Central memory CD8-positive, alpha-beta T cell (primary cell): ENCODE results near the gene ALK.

Experiments used
- ATAC-seq: fragments of 150-1000 bp; cut with Tn5 transposase; replicated peaks from 2 replicates; pipeline ENCODE4 v1.10.0; 2022; ENCODE audit warnings: mild to moderate bottlenecking, moderate FRiP score, moderate number of reproducible peaks; ENCODE audit not compliant: poor library complexity, severe bottlenecking; ENCODE audit errors: extremely low read depth
- DNase-seq, 2 donors: peaks; one replicate each; pipeline ENCODE4 v3.0.0; 2021; ENCODE audit warnings: low spot score in 2 of 2
- H3K27ac Mint-ChIP-seq: one replicate; pipeline ENCODE4 v1.8.0; 2022; ENCODE audit warnings: low read depth, mild to moderate bottlenecking, moderate library complexity, mixed read lengths
- H3K27me3 Mint-ChIP-seq: one replicate; pipeline ENCODE4 v1.8.0; 2022; ENCODE audit warnings: mixed read lengths
- H3K36me3 Mint-ChIP-seq: one replicate; pipeline ENCODE4 v1.8.0; 2022; ENCODE audit warnings: mild to moderate bottlenecking, moderate library complexity, mixed read lengths; ENCODE audit not compliant: insufficient read depth
- H3K4me1 Mint-ChIP-seq: one replicate; pipeline ENCODE4 v1.8.0; 2022; ENCODE audit warnings: mixed read lengths
- H3K4me3 Mint-ChIP-seq: one replicate; pipeline ENCODE4 v1.8.0; 2022; ENCODE audit warnings: mild to moderate bottlenecking, moderate library complexity, mixed read lengths
- H3K9me3 Mint-ChIP-seq: one replicate; pipeline ENCODE4 v1.8.0; 2022; ENCODE audit warnings: mixed read lengths

ALK gene

DNA sequence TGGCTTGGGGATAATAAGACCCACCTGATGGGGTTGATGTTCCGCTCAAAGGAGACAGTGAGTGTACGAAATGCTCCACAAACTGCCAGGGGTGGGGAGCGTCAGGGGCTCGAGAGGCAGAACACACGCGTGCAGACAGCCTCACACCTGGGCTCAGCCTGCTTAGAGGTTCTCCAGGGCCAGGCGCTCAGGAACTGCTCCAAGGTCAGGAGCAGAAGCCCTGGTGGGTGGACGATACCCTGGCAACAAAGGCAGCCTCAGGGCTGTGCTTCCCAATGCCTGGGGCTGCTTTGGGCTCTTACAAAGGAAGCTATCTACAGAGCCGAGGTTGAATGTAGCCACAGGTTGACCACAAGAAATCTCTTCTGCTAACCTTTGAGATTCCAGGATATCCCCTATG, 691.7 kb downstream of the ALK start:
- no peak overlapping the region for H3K4me3 Mint-ChIP-seq
- H3K4me1 Mint-ChIP-seq, result no peaks in the 10 kb centered on the region
- DNase-seq, result no peak
- peaks cover 1% of the 10 kb centered on the region for H3K36me3 Mint-ChIP-seq
- H3K27me3 Mint-ChIP-seq, result peaks cover 57% of the 10 kb centered on the region
- no peaks in the 10 kb centered on the region for H3K9me3 Mint-ChIP-seq
- no peak for ATAC-seq
- no peak overlapping the region for H3K27ac Mint-ChIP-seq

DNA sequence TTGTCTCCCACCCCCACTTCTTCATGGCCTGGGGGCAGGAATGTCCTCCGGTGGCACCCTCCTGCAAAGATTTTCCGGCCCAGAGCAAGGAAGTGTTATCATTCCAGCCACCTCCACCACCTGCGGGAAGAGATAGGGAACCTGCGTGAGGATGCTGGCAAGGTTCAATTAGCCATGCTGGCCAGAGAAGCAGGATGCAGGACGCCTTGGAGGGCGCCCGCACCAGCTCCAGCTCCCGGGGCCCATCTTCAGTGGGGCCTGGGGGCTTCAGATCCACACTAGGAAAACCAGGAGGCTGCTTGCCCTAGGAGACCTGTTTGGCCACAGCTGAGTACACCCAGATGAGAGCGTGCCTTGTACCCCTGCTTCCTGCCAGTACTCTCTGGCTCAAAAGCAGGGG, 692.4 kb downstream of the ALK start:
- ATAC-seq (no peak), DNase-seq (no peak)
- H3K27me3 Mint-ChIP-seq, result peaks cover 62% of the 10 kb centered on the region
- H3K4me1 Mint-ChIP-seq, result no peaks in the 10 kb centered on the region
- no peak overlapping the region for H3K27ac Mint-ChIP-seq
- no peak overlapping the region for H3K4me3 Mint-ChIP-seq
- peaks cover 1% of the 10 kb centered on the region for H3K36me3 Mint-ChIP-seq
- H3K9me3 Mint-ChIP-seq, result no peaks in the 10 kb centered on the region

DNA sequence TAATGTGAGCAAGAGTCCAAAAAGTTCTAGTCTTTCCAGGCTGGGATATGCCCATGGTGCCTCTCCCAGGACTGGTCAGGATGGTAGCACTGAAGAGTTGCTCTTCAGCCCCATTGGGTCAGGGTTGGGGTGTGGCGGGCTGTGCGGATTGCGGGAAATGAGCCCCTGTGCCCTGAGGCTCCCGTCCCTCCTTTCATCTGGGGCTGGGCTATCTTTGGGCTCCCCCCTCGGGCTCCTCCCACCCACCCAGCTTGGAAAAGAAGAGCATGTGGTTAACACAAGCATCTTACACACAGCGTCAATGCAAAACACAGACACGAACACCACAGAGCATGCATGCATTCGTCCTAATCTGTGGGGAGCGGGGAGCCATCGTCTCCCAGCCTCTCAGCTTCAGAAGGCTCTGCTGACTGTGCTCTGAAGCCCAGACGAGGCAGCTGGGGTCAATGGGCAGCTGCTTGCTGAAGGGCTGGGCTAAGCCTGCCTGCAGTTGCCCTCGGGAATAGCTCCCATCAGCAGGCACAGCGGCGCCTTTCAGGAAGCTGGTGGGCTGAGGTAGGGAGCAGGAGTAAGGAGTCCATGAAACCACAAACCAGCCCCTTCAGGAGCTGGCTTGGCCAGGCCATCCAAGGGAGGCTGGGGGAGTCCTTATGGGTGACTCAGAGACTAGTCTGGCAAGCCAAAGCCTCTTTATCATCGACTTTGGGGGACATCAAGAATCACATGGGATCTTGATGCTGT, 693.3 kb downstream of the ALK start:
- no peak for ATAC-seq
- H3K27ac Mint-ChIP-seq, result no peak overlapping the region
- no peaks in the 10 kb centered on the region for H3K4me1 Mint-ChIP-seq
- peaks cover 62% of the 10 kb centered on the region for H3K27me3 Mint-ChIP-seq
- peaks cover 1% of the 10 kb centered on the region for H3K36me3 Mint-ChIP-seq
- no peak overlapping the region for H3K4me3 Mint-ChIP-seq
- no peaks in the 10 kb centered on the region for H3K9me3 Mint-ChIP-seq
- no peak for DNase-seq

- ATAC-seq (no peak), DNase-seq (no peak)
- no peaks in the 10 kb centered on the region for H3K9me3 Mint-ChIP-seq
- no peak overlapping the region for H3K27ac Mint-ChIP-seq
- H3K27me3 Mint-ChIP-seq, result peaks cover 62% of the 10 kb centered on the region
- peaks cover 1% of the 10 kb centered on the region for H3K36me3 Mint-ChIP-seq
- H3K4me1 Mint-ChIP-seq, result no peaks in the 10 kb centered on the region
- no peak overlapping the region for H3K4me3 Mint-ChIP-seq
Measured at GRCh38 chr2:29226808-29227207, 694.6 kb downstream of the ALK start.

GRCh38 chr2:29226375-29226774, 695.0 kb downstream of the ALK start:
- Mint-ChIP-seq H3K4me1 (no peaks in the 10 kb centered on the region), H3K27me3 (peaks cover 62% of the 10 kb centered on the region), H3K36me3 (peaks cover 1% of the 10 kb centered on the region), H3K9me3 (no peaks in the 10 kb centered on the region), H3K27ac (no peak overlapping the region), H3K4me3 (no peak overlapping the region)
- DNase-seq, result no peak
- no peak for ATAC-seq

GRCh38 chr2:29225814-29226213, 695.6 kb downstream of the ALK start:
- no peak overlapping the region for H3K27ac Mint-ChIP-seq
- H3K9me3 Mint-ChIP-seq, result no peaks in the 10 kb centered on the region
- H3K4me1 Mint-ChIP-seq, result no peaks in the 10 kb centered on the region
- H3K36me3 Mint-ChIP-seq, result peaks cover 1% of the 10 kb centered on the region
- H3K4me3 Mint-ChIP-seq, result no peak overlapping the region
- DNase-seq, result no peak
- H3K27me3 Mint-ChIP-seq, result peaks cover 62% of the 10 kb centered on the region
- no peak for ATAC-seq

GRCh38 chr2:29224693-29225551, 696.5 kb downstream of the ALK start:
- Mint-ChIP-seq H3K9me3 (no peaks in the 10 kb centered on the region), H3K27ac (no peak overlapping the region), H3K4me3 (no peak overlapping the region), H3K27me3 (peaks cover 55% of the 10 kb centered on the region), H3K4me1 (no peaks in the 10 kb centered on the region), H3K36me3 (peaks cover 1% of the 10 kb centered on the region)
- ATAC-seq, result no peak
- DNase-seq, result no peak

GRCh38 chr2:29223851-29224692, 697.3 kb downstream of the ALK start:
- H3K36me3 Mint-ChIP-seq, result peaks cover 1% of the 10 kb centered on the region
- ATAC-seq (no peak), DNase-seq (no peak)
- H3K27ac Mint-ChIP-seq, result no peak overlapping the region
- H3K27me3 Mint-ChIP-seq, result peaks cover 48% of the 10 kb centered on the region
- H3K4me1 Mint-ChIP-seq, result no peaks in the 10 kb centered on the region
- H3K9me3 Mint-ChIP-seq, result no peaks in the 10 kb centered on the region
- no peak overlapping the region for H3K4me3 Mint-ChIP-seq

DNA sequence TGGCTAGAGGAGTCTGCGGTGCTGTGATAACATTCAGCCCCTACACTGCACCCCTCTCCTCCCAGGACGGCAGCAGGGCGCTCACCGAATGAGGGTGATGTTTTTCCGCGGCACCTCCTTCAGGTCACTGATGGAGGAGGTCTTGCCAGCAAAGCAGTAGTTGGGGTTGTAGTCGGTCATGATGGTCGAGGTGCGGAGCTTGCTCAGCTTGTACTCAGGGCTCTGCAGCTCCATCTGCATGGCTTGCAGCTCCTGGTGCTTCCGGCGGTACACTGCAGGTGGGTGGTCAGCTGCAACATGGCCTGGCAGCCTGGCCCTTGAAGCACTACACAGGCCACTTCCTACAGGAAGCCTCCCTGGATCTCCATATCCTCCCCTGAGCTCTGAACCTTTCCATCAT, 698.1 kb downstream of the ALK start:
- H3K4me3 Mint-ChIP-seq, result no peak overlapping the region
- no peak overlapping the region for H3K27ac Mint-ChIP-seq
- H3K27me3 Mint-ChIP-seq, result peaks cover 40% of the 10 kb centered on the region
- ATAC-seq (no peak), DNase-seq (no peak)
- no peaks in the 10 kb centered on the region for H3K9me3 Mint-ChIP-seq
- no peaks in the 10 kb centered on the region for H3K4me1 Mint-ChIP-seq
- H3K36me3 Mint-ChIP-seq, result peaks cover 1% of the 10 kb centered on the region

GRCh38 chr2:29222381-29223179, 698.8 kb downstream of the ALK start:
- H3K4me1 Mint-ChIP-seq, result no peaks in the 10 kb centered on the region
- H3K27ac Mint-ChIP-seq, result no peak overlapping the region
- ATAC-seq (no peak), DNase-seq (no peak)
- peaks cover 35% of the 10 kb centered on the region for H3K27me3 Mint-ChIP-seq
- no peaks in the 10 kb centered on the region for H3K9me3 Mint-ChIP-seq
- no peak overlapping the region for H3K4me3 Mint-ChIP-seq
- peaks cover 1% of the 10 kb centered on the region for H3K36me3 Mint-ChIP-seq

DNA sequence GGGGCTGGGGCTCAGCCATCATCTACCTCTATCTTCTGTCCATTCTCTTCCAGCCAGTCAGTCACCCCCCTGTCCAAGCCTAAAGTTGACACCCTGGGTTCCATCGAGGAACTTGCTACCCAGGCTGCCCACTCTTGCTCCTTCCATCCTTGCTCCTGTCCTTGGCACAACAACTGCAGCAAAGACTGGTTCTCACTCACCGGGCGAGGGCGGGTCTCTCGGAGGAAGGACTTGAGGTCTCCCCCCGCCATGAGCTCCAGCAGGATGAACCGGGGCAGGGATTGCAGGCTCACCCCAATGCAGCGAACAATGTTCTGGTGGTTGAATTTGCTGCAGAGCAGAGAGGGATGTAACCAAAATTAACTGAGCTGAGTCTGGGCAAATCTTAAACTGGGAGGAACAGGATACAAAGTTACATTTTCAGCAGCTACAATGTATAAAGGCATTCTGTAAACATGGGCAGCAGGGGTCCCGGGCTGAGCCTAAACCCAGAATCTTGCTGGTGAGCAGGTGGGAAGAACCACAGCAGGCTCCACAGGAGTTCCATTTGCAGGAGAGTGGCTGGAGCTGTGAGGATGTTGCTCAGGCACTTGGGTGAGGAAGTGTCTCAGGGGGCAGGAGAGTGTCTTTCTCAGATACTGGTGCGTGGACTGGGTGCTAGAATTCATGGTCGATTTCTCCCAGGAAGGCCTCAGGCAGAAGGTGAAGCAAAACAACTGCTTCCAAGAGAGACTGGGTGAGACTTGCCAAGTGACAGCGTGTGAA, 700.7 kb downstream of the ALK start:
- H3K27ac Mint-ChIP-seq, result no peak overlapping the region
- peaks cover 16% of the 10 kb centered on the region for H3K27me3 Mint-ChIP-seq
- H3K9me3 Mint-ChIP-seq, result no peaks in the 10 kb centered on the region
- ATAC-seq (no peak), DNase-seq (no peak)
- H3K36me3 Mint-ChIP-seq, result no peaks in the 10 kb centered on the region
- no peak overlapping the region for H3K4me3 Mint-ChIP-seq
- H3K4me1 Mint-ChIP-seq, result no peaks in the 10 kb centered on the region
